Fibroblast of lung (primary cell): Measurements from ENCODE around the gene NR2F6.

ENCODE experiments used
- CTCF ChIP-seq, 2 donors: IDR thresholded peaks in 1 of 2; conservative IDR thresholded peaks in 1 of 2; 1 replicate in 1 of 2; 2 replicates in 1 of 2; pipeline ENCODE4 v1.5.1; 2011 to 2012; ENCODE audit warnings: low read length in 2 of 2, control low read depth in 1 of 2, inconsistent platforms in 1 of 2, low read depth in 1 of 2, mild to moderate bottlenecking in 1 of 2
- EZH2 ChIP-seq: IDR thresholded peaks from 2 replicates; pipeline ENCODE4 v1.5.1; 2012; ENCODE audit warnings: low read length, control low read depth, mild to moderate bottlenecking; ENCODE audit errors: missing control alignments

GRCh38 chr19:17210296-17210695, 35.4 kb downstream of the NR2F6 start:
- TF ChIP-seq CTCF (conservative IDR thresholded peaks at IDR 0.05 in 1 of 2, IDR thresholded peaks at IDR 0.05 in 1 of 2; ENCODE audit: low read depth in 1 of 2, low read length in 2 of 2): no peak
- TF ChIP-seq EZH2: no peak
